NK-92 treated with Interleukin-12 subunit alpha and Interleukin-12 subunit beta, amount 100 ng/mL, for 24 hours (cell line): ENCODE results near the gene OLFM2.
"Not testable (repeated sequence)": the region's sequence is repeated elsewhere in the genome, so short reads cannot be mapped to it uniquely, and the experiment has no call there.

Experiments
- DNase-seq: peaks from one replicate; lab custom pipeline; 2025; lab: John Stamatoyannopoulos, UW

The OLFM2 gene

GRCh38 chr19:9828551-9829063, 107.7 kb downstream of the OLFM2 start:
- DNase-seq: no peak

GRCh38 chr19:9827289-9828238, 108.8 kb downstream of the OLFM2 start, which contains the start of gene UBL5:
UBL5 (plus strand) TSS chr19:9827918; CDS start chr19:9828338, 420 bp downstream.
- DNase-seq: peak; percentile 90

GRCh38 chr19:9823816-9824215, 112.5 kb downstream of the OLFM2 start:
- no peak for DNase-seq

- DNase-seq: not testable (repeated sequence)
These were observed 116.3 kb downstream of the OLFM2 start for GRCh38 chr19:9820034-9820433.

GRCh38 chr19:9819596-9819909, 116.8 kb downstream of the OLFM2 start:
- DNase-seq: no peak

- DNase-seq: peak; percentile 100
These were observed 117.3 kb downstream of the OLFM2 start, which contains the start of gene FBXL12 for GRCh38 chr19:9818734-9819595. FBXL12 (minus strand) TSS chr19:9819079; CDS start chr19:9818813, 266 bp downstream.

- DNase-seq: no peak
These were observed 118.1 kb downstream of the OLFM2 start for GRCh38 chr19:9818175-9818733.

- DNase-seq: no peak
These were observed 125.2 kb downstream of the OLFM2 start for GRCh38 chr19:9811139-9811538.

GRCh38 chr19:9808855-9809824, 127.2 kb downstream of the OLFM2 start:
- no peak for DNase-seq

GRCh38 chr19:9806803-9807202, 129.5 kb downstream of the OLFM2 start:
- no peak for DNase-seq
